Measurements from ENCODE around the gene RNF213. TPM values are rescaled to one million over a fixed set of nuclear protein-coding genes. Genes with fewer than 3 reads are reported as not detected.

RNF213 gene
- total RNA-seq, 1 donor from 2014 or later: 110 TPM

GRCh38 chr17:80425835-80426426, 165.3 kb downstream of the RNF213 start:
- TF ChIP-seq, protein P1, sequence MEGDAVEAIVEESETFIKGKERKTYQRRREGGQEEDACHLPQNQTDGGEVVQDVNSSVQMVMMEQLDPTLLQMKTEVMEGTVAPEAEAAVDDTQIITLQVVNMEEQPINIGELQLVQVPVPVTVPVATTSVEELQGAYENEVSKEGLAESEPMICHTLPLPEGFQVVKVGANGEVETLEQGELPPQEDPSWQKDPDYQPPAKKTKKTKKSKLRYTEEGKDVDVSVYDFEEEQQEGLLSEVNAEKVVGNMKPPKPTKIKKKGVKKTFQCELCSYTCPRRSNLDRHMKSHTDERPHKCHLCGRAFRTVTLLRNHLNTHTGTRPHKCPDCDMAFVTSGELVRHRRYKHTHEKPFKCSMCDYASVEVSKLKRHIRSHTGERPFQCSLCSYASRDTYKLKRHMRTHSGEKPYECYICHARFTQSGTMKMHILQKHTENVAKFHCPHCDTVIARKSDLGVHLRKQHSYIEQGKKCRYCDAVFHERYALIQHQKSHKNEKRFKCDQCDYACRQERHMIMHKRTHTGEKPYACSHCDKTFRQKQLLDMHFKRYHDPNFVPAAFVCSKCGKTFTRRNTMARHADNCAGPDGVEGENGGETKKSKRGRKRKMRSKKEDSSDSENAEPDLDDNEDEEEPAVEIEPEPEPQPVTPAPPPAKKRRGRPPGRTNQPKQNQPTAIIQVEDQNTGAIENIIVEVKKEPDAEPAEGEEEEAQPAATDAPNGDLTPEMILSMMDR (IDR thresholded peaks at IDR 0.05; ENCODE audit: unreplicated experiment): no peak
- H3K9me3 Mint-ChIP-seq (ENCODE audit: unreplicated experiment): no peaks in the 10 kb centered on the region
- DNase-seq (ENCODE audit: low spot score): no peak
- H3K27me3 Mint-ChIP-seq (ENCODE audit: unreplicated experiment): no peaks in the 10 kb centered on the region
- no peak overlapping the region for H3K27ac Mint-ChIP-seq (ENCODE audit: unreplicated experiment)
- no peaks in the 10 kb centered on the region for H3K36me3 Mint-ChIP-seq (ENCODE audit: low read depth, unreplicated experiment)
- H3K4me3 Mint-ChIP-seq (ENCODE audit: unreplicated experiment): no peak overlapping the region
- H3K4me1 Mint-ChIP-seq (ENCODE audit: unreplicated experiment): no peaks in the 10 kb centered on the region

DNA sequence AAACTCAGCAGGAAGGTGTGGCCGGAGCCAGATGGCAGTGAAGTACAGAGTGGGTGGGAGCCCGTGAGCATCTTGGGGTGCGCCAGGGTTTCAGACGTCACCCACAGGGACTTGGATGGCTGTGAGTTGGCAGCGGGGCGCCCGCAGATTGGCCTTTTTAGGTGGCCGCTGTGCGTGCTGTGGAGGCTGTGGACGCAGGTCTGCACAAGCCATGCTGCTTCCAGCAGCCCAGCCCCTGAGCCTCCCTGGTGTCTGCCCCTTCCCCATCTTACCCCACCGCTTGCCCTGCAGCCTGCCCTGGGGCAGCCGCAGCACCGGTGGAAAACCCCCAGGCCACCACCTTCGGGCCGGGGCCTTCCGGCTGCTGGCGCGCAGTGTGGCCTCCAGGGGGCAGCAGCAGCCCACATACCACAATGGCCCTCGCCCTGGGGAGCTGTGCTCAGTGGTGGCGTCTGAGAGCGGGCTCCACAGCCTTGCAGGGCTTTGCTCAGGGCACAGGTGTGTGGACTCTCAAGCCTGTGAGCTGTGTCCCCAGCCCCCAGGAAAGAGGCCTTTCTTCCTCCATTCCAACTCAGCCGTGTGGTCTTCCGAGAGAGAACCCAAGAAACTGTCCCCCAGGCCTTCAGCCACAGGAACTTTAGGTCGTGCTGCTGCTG, 166.1 kb downstream of the RNF213 start:
- H3K27me3 Mint-ChIP-seq (ENCODE audit: unreplicated experiment): no peaks in the 10 kb centered on the region
- no peak overlapping the region for H3K27ac Mint-ChIP-seq (ENCODE audit: unreplicated experiment)
- peak; percentile 92 for DNase-seq (ENCODE audit: low spot score)

GRCh38 chr17:80427366-80428282, 167.0 kb downstream of the RNF213 start:
- Mint-ChIP-seq H3K4me3 (ENCODE audit: unreplicated experiment) (no peak overlapping the region), H3K27ac (ENCODE audit: unreplicated experiment) (no peak overlapping the region), H3K4me1 (ENCODE audit: unreplicated experiment) (no peaks in the 10 kb centered on the region), H3K9me3 (ENCODE audit: unreplicated experiment) (no peaks in the 10 kb centered on the region), H3K36me3 (ENCODE audit: low read depth, unreplicated experiment) (no peaks in the 10 kb centered on the region), H3K27me3 (ENCODE audit: unreplicated experiment) (no peaks in the 10 kb centered on the region)
- TF ChIP-seq, protein P1 (IDR thresholded peaks at IDR 0.05; ENCODE audit: unreplicated experiment): no peak
- DNase-seq (ENCODE audit: low spot score): no peak

More for the DNA sequence above, 166.1 kb downstream of the RNF213 start:
- no peaks in the 10 kb centered on the region for H3K9me3 Mint-ChIP-seq (ENCODE audit: unreplicated experiment)
- no peaks in the 10 kb centered on the region for H3K36me3 Mint-ChIP-seq (ENCODE audit: low read depth, unreplicated experiment)
- no peaks in the 10 kb centered on the region for H3K4me1 Mint-ChIP-seq (ENCODE audit: unreplicated experiment)
- TF ChIP-seq, protein P1 (IDR thresholded peaks at IDR 0.05; ENCODE audit: unreplicated experiment): peak; percentile 95
- no peak overlapping the region for H3K4me3 Mint-ChIP-seq (ENCODE audit: unreplicated experiment)

GRCh38 chr17:80428363-80428762, 167.7 kb downstream of the RNF213 start:
- no peaks in the 10 kb centered on the region for H3K36me3 Mint-ChIP-seq (ENCODE audit: low read depth, unreplicated experiment)
- H3K9me3 Mint-ChIP-seq (ENCODE audit: unreplicated experiment): no peaks in the 10 kb centered on the region
- DNase-seq (ENCODE audit: low spot score): no peak
- no peaks in the 10 kb centered on the region for H3K27me3 Mint-ChIP-seq (ENCODE audit: unreplicated experiment)
- H3K4me3 Mint-ChIP-seq (ENCODE audit: unreplicated experiment): no peak overlapping the region
- H3K27ac Mint-ChIP-seq (ENCODE audit: unreplicated experiment): no peak overlapping the region
- H3K4me1 Mint-ChIP-seq (ENCODE audit: unreplicated experiment): no peaks in the 10 kb centered on the region
- TF ChIP-seq, protein P1 (IDR thresholded peaks at IDR 0.05; ENCODE audit: unreplicated experiment): no peak
